Osteocyte (in vitro differentiated cells): ENCODE measurements around the gene THRB. TPM values are rescaled to one million over a fixed set of nuclear protein-coding genes. Genes with fewer than 3 reads are reported as not detected.

Experiments
- DNase-seq: peaks from one replicate; pipeline ENCODE4 v3.0.0; 2021; ENCODE audit warnings: mixed read lengths; ENCODE audit not compliant: unreplicated experiment; ENCODE audit errors: extremely low spot score
- H3K27ac Mint-ChIP-seq: one replicate; pipeline ENCODE4 v1.8.0; 2021; ENCODE audit warnings: mild to moderate bottlenecking, mixed read lengths; ENCODE audit not compliant: unreplicated experiment
- H3K27me3 Mint-ChIP-seq: one replicate; pipeline ENCODE4 v1.8.0; 2021; ENCODE audit warnings: mixed read lengths; ENCODE audit not compliant: unreplicated experiment
- H3K36me3 Mint-ChIP-seq: one replicate; pipeline ENCODE4 v1.8.0; 2021; ENCODE audit warnings: mixed read lengths; ENCODE audit not compliant: unreplicated experiment
- H3K4me1 Mint-ChIP-seq: one replicate; pipeline ENCODE4 v1.8.0; 2021; ENCODE audit warnings: mixed read lengths; ENCODE audit not compliant: unreplicated experiment
- H3K4me3 Mint-ChIP-seq: one replicate; pipeline ENCODE4 v1.8.0; 2021; ENCODE audit warnings: mild to moderate bottlenecking, moderate library complexity, mixed read lengths; ENCODE audit not compliant: unreplicated experiment
- H3K9me3 Mint-ChIP-seq: one replicate; pipeline ENCODE4 v1.8.0; 2021; ENCODE audit warnings: mixed read lengths; ENCODE audit not compliant: unreplicated experiment
- CTCF ChIP-seq: fragments of 200-600 bp; sonication (generic); IDR thresholded peaks from 2 replicates; pipeline ENCODE4 v1.5.0; 2021; ENCODE audit warnings: antibody characterized with exemption, mild to moderate bottlenecking, moderate library complexity
- total RNA-seq: library from RNA; stranded (reverse); gene quantifications from 2 replicates; pipeline ENCODE4 v1.2.1, GENCODE V29; 2021

Gene THRB
- total RNA-seq, 1 donor from 2014 or later: 4.6 TPM

DNA sequence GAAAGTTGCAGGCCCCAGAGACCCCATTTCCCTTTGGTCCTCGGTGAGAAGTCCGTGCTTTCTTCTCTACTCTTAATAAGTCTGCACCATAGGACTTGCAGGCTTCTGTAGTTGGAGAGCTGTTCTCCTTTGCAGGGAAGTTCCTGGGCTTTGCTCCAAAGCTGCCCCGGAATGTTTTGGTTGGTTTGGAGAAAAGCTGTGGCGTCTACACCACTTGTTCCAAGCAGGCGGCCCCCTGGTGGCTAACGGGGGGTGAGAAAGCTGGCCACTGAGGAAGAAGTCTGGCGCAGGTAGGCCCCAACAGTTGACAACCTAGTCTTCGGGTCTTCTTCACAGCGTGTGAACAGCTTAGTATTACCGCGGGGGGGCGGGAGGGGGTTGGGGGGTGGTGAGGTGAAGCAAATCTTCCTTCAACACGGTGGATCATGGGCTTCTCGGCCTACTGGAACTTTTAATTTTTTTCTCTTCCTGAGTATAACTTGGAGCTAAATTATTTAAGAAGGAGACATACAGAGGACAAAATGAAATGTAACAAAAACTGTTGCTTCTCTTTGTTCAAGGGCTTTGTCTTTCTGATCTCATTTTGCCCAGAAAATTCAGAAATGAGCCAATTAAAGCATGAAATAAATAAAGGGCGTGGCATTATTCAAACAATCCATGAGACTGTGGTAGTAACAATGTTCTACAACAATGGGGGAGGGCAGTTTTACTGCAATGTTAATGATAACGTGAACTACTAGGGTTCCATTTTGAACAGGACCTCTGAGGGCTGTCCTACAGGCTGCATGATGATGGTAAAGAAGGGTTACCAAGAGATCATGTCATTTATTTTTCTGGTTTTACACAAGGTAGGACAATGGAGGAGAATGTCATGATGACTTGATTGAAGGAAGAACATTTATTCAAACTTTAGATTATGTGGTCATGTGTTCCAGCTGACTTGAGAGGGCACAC lies 2.2 kb upstream of the THRB start:
- peaks cover 4% of the 10 kb centered on the region for H3K36me3 Mint-ChIP-seq
- no peak overlapping the region for H3K4me3 Mint-ChIP-seq
- no peaks in the 10 kb centered on the region for H3K9me3 Mint-ChIP-seq
- DNase-seq: no peak
- H3K27ac Mint-ChIP-seq: no peak overlapping the region
- TF ChIP-seq CTCF: peak; percentile 58
- peaks cover 10% of the 10 kb centered on the region for H3K27me3 Mint-ChIP-seq
- H3K4me1 Mint-ChIP-seq: peaks cover 16% of the 10 kb centered on the region

- H3K36me3 Mint-ChIP-seq: peaks cover 4% of the 10 kb centered on the region
- H3K27me3 Mint-ChIP-seq: peaks cover 15% of the 10 kb centered on the region
- no peak for DNase-seq
- peak overlapping the region; percentile 98 for H3K4me3 Mint-ChIP-seq
- peak overlapping the region; percentile 78 for H3K27ac Mint-ChIP-seq
- TF ChIP-seq CTCF: peak; percentile 29
- H3K4me1 Mint-ChIP-seq: peaks cover 16% of the 10 kb centered on the region
- H3K9me3 Mint-ChIP-seq: no peaks in the 10 kb centered on the region
These were observed 810 bp upstream of the THRB start for GRCh38 chr3:24495326-24495994.

- peaks cover 15% of the 10 kb centered on the region for H3K27me3 Mint-ChIP-seq
These were observed 668 bp downstream of the THRB start for GRCh38 chr3:24493746-24494617.

GRCh38 chr3:24492971-24493551 lies 1.6 kb downstream of the THRB start:
- no peak for DNase-seq
- H3K9me3 Mint-ChIP-seq: no peaks in the 10 kb centered on the region
- H3K4me1 Mint-ChIP-seq: peaks cover 18% of the 10 kb centered on the region
- TF ChIP-seq CTCF: no peak
- peak overlapping the region; percentile 98 for H3K4me3 Mint-ChIP-seq
- H3K36me3 Mint-ChIP-seq: peaks cover 4% of the 10 kb centered on the region
- H3K27ac Mint-ChIP-seq: no peak overlapping the region
- peaks cover 15% of the 10 kb centered on the region for H3K27me3 Mint-ChIP-seq

More at GRCh38 chr3:24493746-24494617, 668 bp downstream of the THRB start:
- peaks cover 4% of the 10 kb centered on the region for H3K36me3 Mint-ChIP-seq
- H3K4me3 Mint-ChIP-seq: peak overlapping the region; percentile 98
- peak overlapping the region; percentile 80 for H3K27ac Mint-ChIP-seq
- DNase-seq: peak; percentile 85
- peaks cover 16% of the 10 kb centered on the region for H3K4me1 Mint-ChIP-seq
- H3K9me3 Mint-ChIP-seq: no peaks in the 10 kb centered on the region
- TF ChIP-seq CTCF: no peak
